Measurements from ENCODE around the gene C2CD4B. TPM values are rescaled to one million over a fixed set of nuclear protein-coding genes. Genes with fewer than 3 reads are reported as not detected.

The C2CD4B gene
- total RNA-seq, 1 experiment from 2014 or later, result 0.13 TPM

DNA sequence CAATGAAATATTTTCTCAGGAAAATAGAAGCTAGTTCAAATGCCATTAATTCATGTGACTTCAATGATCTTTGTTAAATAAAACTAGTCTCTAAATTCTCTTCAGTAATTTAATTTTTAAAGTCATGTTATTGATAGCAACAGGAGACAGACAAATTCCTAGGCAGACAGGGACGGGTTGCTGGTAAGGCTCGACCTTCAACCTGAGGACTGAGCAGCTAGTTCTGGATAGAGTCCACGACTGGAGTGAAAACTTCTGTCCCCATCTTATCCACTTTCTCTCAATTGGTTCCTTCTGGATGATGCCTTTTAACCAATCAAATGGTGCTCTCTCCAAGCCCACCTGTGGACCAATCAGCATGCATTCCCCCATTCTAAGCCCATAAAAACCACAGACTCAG, 43.8 kb upstream of the C2CD4B start:
- no peak for DNase-seq
- H2BK120ac ChIP-seq (ENCODE audit: low read depth, low read length, poor library complexity, severe bottlenecking), result no peak overlapping the region
- no peak overlapping the region for H4K5ac ChIP-seq (ENCODE audit: insufficient read length, low read depth, low read length)
- peaks cover 20 to 27% of the 10 kb centered on the region in 2 experiments for H3K9me3 Mint-ChIP-seq
- H3T11ph ChIP-seq (ENCODE audit: low read length), result no peak overlapping the region
- no peak overlapping the region for H3K23ac ChIP-seq (ENCODE audit: insufficient read length, low read depth, low read length)
- H3K4ac ChIP-seq (ENCODE audit: low read depth, low read length), result no peak overlapping the region
- no peak overlapping the region for H2BK20ac ChIP-seq (ENCODE audit: low read depth, low read length, poor library complexity, severe bottlenecking)
- H3K4me1 Mint-ChIP-seq, result peaks cover 10 to 18% of the 10 kb centered on the region in 2 experiments
- no peaks in the 10 kb centered on the region for H3K79me1 ChIP-seq (ENCODE audit: insufficient read depth, low read depth, low read length, poor library complexity, severe bottlenecking)
- no peaks in the 10 kb centered on the region for H4K20me1 ChIP-seq (ENCODE audit: control insufficient read depth, insufficient read depth, insufficient read length)
- H2BK15ac ChIP-seq (ENCODE audit: low read depth, low read length), result no peak overlapping the region
- no peak overlapping the region for H3K9ac ChIP-seq (ENCODE audit: extremely low read depth, insufficient read length, low read length)
- H3K4me2 ChIP-seq (ENCODE audit: insufficient read depth, insufficient read length, low read length), result no peak overlapping the region
- no peak overlapping the region for H3K4me3 Mint-ChIP-seq
- H3K27me3 ChIP-seq (ENCODE audit: insufficient read depth, low read length), result no peaks in the 10 kb centered on the region; the same call in 1 of the 2 replicates
- no peak overlapping the region for H2AFZ ChIP-seq (ENCODE audit: low read length)
- H3K14ac ChIP-seq (ENCODE audit: insufficient read depth, low read length), result no peak overlapping the region
- no peak overlapping the region for H3K27ac ChIP-seq (ENCODE audit: insufficient read length, low read depth, low read length)
- no peak overlapping the region for H3K56ac ChIP-seq (ENCODE audit: insufficient read length, low read depth, low read length)
- H3K27ac Mint-ChIP-seq, result peak overlapping the region in 1 of 3 experiments; percentile 86; a peak in 2 of 7 replicates
- peaks cover 6 to 14% (median 6%) of the 10 kb centered on the region in 3 experiments; a peak in 5 of 7 replicates for H3K36me3 Mint-ChIP-seq (ENCODE audit: insufficient read depth in 1 of 3, low read depth in 3 of 3)
- no peak overlapping the region for H4K91ac ChIP-seq (ENCODE audit: insufficient read length, low read depth, low read length)
- no peak overlapping the region for H2BK12ac ChIP-seq (ENCODE audit: insufficient read length, low read depth, low read length)
- H3K27me3 Mint-ChIP-seq (ENCODE audit: low read depth), result no peaks in the 10 kb centered on the region; the same call in none of the 2 replicates
- peaks cover 9% of the 10 kb centered on the region for H3K9me3 ChIP-seq (ENCODE audit: control insufficient read depth, low read depth, low read length)
- no peak overlapping the region for H2BK5ac ChIP-seq (ENCODE audit: insufficient read length, low read length)
- no peak overlapping the region for H4K8ac ChIP-seq (replicated peaks; ENCODE audit: insufficient read length, low read depth, low read length)
- no peak for TF ChIP-seq CTCF (conservative IDR thresholded peaks at IDR 0.05)
- H3K79me2 ChIP-seq (ENCODE audit: insufficient read depth, low read length), result no peaks in the 10 kb centered on the region
- WGBS (ENCODE audit: extremely low coverage, insufficient read length, low lambda C conversion rate), result no CpG with 5 or more reads among the region's 3 CpGs
- no peaks in the 10 kb centered on the region for H3K4me1 ChIP-seq (ENCODE audit: insufficient read depth, low read length)
- no peak overlapping the region for H3K18ac ChIP-seq (ENCODE audit: insufficient read length, low read depth, low read length)
- no peaks in the 10 kb centered on the region for H3K23me2 ChIP-seq (ENCODE audit: insufficient read length, low read depth, low read length, poor library complexity, severe bottlenecking)
- no peak overlapping the region for H2AK5ac ChIP-seq (ENCODE audit: insufficient read length, low read length)
